IPS-NIHi7 (cell line): Measurements from ENCODE around the gene PEX11G.

Experiments
- DNase-seq: peaks from one replicate; pipeline ENCODE4 v3.0.0; 2012; ENCODE audit warnings: mixed read lengths; ENCODE audit errors: extremely low spot score

Gene PEX11G

DNA sequence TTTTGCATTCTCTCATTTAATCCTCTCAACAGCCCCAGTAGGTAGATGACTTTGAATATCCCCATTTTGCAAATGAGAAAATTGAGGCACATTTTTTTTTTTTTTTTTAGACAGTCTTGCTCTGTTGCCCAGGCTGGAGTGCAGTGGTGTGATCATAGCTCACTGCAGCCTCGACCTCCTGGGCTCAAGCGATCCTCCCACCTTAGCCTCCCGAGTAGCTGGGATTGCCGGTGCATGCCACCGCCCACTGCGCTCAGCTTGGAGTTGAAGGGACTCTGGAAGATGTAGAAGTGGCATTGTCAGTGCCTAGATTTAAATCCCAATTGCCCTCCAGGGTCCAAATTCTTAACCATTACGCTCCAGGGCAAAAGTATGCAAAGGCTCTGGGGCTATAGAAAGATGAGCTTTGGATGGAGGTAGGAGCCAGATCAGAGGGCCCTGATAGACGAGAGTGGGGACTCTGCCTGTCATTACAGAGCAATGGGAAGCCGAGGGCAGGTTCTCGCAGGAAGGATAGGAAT lies 32.8 kb upstream of the PEX11G start:
- no peak for DNase-seq

DNA sequence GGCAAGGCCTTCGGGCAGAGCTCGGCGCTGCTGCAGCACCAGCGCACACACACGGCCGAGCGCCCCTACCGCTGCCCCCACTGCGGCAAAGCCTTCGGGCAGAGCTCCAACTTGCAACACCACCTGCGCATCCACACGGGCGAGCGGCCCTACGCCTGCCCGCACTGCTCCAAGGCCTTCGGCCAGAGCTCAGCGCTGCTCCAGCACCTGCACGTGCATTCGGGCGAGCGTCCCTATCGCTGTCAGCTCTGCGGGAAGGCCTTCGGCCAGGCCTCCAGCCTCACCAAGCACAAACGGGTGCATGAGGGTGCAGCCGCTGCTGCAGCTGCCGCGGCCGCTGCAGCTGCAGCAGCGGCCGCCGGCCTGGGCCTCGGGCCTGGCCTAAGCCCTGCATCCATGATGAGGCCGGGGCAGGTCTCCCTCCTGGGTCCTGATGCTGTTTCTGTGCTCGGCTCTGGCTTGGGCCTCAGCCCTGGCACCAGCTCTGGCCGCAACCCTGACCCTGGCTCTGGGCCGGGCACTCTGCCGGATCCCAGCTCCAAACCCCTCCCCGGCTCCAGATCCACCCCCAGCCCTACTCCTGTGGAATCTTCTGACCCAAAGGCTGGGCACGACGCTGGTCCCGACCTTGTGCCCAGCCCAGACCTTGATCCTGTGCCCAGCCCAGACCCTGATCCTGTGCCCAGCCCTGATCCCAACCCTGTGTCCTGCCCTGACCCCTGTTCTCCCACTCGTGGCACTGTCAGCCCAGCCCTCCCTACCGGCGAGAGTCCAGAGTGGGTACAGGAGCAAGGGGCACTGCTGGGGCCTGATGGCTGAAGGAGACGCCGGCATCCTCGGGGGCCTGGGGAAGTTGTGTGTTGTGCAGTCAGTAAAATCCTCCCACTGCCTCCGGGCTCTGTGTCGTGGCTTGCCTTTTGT lies 31.6 kb upstream of the PEX11G start:
- no peak for DNase-seq

DNA sequence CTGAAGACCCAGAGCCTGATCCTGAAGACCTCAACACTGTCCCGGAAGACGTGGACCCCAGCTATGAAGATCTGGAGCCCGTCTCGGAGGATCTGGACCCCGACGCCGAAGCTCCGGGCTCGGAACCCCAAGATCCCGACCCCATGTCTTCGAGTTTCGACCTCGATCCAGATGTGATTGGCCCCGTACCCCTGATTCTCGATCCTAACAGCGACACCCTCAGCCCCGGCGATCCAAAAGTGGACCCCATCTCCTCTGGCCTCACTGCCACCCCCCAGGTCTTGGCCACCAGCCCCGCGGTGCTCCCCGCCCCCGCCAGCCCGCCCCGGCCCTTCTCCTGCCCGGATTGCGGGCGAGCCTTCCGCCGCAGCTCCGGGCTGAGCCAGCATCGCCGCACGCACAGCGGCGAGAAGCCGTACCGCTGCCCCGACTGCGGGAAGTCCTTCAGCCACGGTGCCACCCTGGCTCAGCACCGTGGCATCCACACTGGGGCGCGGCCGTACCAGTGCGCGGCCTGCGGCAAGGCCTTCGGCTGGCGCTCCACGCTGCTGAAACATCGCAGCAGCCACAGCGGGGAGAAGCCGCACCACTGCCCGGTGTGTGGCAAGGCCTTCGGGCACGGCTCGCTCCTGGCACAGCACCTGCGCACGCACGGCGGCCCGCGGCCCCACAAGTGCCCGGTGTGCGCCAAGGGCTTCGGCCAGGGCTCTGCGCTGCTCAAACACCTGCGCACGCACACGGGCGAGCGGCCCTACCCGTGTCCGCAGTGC lies 30.7 kb upstream of the PEX11G start:
- DNase-seq = no peak

DNA sequence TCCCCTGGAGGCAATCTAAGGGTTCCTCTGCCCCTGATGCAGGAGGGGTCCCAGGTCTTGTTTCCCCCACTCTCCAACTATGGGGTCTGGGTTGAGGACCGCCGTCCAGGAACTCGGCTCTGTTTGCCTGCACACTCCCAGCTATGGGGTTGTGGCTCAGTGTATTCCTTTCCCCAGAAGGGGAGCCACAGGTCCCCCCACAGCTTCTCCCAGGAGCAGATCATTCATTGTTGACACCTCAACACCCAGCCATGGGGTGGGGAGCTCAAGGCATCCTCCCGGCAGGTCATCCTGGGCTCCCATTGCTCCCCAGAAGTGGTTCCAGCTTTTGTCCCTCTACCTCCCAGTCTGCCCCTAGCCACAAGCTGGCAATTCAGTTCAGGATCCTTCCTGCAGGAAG lies 28.0 kb upstream of the PEX11G start:
- no peak for DNase-seq

DNA sequence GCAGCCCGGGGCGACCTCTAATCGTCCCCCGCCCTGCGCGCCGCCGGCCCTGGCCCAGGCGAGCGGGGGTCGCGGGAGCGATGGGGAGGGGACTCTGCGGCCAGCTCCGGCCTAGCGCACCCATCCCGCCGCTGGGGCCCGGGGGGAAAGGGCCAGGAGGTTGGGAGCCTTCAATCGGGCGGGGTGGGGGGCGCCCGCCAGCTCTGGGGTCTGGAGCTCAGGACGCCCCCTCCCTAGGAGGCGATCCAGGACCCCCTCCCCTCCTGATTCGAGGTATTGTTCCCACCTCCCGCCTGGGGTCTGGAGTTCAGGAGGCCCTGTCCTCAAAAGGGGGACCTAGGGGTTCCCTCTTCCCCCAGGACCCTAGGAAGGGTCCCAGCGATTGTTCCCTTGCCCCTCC lies 27.5 kb upstream of the PEX11G start:
- DNase-seq = peak; percentile 37

DNA sequence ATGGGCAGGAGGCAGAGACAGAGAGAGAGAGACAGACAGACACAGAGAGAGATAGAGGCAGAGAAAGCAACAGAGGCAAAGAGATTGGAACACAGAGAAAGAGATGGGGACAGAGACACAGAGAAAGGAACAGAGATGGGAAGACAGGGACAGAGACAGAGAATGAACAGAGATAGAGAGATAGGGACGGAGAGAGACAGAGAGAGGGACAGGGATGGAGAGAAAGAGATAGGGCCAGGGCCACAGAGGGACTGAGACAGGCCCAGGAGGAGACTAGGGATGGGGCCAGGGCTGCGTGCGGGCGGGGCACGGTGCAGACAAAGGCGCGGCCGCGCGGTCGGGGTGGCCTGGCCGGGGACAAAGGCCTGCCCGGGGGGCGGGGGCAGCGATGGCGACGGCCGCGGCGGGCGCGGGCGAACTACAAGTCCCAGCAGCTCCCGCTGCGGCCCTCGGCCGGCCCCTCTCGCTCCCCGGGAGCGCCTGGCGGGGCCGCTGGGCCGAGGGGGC lies 26.9 kb upstream of the PEX11G start, which contains the start of gene ZNF358:
Gene ZNF358, plus strand, starts transcription at position 459 of the 507 bp plus-strand sequence. CDS start 3,140 bp downstream, outside the sequence.
- peak; percentile 92 for DNase-seq

DNA sequence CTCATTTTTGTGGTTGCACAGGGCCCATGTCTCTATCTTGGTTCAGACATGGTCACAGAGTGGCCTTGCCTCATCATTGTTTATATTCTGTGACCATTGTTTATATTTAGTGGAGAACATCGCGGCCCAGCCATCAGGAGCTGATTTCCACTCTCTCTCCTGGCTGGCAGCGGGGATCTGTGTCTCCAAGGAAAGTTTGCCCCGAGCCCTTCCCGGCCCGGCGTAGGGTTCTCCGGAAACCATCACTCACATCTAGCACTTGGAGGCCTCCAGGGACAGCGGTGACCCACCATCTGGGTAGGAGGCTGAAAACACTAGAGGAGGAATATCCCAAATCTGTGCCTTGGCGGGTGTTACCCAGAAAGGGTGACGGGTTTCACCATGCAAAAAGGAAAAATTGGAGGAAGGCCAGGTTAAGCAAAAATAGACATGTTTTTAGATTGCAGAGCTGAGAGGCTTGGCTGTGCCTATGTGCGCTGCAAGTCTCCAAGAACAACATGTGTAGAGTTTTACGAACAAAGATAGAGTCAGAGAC lies 26.3 kb upstream of the PEX11G start:
- no peak for DNase-seq

DNA sequence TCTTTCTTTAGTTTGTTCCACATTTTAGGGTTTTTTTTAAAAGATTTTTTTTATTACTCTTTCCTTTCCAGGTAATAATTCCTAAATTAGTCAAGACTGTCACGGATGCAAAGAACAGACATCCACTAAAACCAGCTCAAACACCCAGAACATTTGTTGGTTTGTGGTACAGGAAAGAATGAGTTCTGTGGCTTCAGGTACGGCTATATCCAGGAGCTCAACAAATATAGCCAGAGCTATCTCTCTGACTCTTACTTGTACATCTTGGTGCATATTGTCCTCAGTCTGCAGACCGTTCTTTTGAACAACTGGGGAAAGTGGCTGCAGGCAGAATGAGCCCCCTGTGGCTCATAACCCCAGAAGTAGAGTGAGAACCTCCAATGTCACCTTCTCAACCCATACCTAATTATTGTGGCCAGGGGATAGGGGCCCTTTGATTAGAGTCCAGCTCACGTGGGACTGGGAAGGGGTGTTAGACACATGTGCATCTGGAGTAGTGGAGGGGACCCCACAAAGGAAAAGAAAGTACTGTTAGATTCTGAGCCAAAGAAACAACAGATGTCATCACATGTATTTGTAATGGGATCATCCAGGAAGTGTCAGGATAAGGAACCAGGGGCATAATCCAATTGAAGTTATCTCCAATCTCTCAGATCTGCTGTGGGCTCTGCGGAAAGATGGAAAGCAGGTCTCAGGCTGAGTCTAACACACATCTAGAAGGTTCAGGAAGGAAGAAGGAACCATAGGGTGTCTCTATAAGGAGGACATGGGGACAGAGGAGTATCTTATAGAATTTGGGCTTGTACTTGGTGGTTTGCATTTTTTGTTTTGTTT lies 25.2 kb upstream of the PEX11G start:
- no peak for DNase-seq

DNA sequence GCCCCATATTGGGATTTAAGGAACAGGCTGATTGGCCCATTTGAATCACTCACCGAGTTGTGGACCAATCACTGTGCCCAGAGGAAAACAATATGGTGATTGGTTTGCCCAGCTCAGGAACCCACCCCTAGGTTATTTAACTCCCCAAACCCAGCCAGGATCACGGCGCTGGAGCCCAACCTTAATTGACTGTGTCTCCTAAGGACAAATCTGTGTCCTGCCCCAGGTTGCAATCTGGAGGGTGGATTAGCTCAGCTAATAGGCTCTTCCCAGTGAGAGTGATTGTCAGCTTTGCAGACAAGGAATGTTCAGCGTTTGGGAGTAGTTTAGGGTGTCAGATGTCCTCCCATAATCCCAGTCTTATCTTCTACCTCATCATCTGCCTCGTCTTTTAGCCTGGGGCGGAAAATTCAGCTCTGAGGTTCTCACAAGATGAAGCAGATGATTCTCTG lies 23.6 kb upstream of the PEX11G start:
- DNase-seq = no peak

DNA sequence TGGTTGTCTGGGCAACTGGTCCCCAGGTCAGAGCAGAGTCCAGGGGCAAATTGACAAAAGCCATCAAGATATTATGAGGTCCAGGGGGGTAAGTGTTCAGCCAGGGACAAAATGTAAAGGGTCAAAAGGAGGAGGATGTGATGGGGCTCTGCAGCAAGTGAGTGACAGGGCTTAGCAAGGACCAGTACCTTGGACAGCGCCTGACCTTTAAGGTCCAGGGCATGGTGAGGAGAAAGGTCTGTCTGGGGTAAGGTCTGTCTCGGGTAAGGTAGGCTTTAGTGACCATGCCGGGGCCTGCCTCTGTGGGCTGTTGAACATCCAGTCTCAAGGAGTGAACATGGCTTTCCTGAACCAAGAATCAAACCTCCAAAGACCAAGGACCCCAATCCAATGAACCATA lies 20.8 kb upstream of the PEX11G start:
- DNase-seq = peak; percentile 48

DNA sequence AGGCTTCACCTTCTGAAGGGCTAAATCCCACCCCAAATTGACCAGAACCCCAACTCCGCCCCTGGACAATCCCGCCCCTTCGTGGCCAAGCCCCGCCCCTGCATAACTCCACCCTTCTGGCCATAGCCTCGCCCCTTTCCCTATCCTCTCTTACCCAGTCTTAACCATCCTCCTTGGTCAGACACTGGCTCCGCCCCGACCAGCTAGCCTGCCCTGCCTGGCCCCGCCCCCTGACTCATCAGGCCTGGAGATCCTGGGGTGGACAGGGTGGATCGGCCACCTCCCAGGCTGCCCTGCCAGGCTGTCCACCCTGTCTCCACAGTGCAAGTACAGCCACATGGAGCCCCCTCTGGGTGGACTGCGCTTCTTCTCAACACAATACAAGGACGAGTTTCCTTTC lies 19.0 kb upstream of the PEX11G start:
- DNase-seq = peak; percentile 85

DNA sequence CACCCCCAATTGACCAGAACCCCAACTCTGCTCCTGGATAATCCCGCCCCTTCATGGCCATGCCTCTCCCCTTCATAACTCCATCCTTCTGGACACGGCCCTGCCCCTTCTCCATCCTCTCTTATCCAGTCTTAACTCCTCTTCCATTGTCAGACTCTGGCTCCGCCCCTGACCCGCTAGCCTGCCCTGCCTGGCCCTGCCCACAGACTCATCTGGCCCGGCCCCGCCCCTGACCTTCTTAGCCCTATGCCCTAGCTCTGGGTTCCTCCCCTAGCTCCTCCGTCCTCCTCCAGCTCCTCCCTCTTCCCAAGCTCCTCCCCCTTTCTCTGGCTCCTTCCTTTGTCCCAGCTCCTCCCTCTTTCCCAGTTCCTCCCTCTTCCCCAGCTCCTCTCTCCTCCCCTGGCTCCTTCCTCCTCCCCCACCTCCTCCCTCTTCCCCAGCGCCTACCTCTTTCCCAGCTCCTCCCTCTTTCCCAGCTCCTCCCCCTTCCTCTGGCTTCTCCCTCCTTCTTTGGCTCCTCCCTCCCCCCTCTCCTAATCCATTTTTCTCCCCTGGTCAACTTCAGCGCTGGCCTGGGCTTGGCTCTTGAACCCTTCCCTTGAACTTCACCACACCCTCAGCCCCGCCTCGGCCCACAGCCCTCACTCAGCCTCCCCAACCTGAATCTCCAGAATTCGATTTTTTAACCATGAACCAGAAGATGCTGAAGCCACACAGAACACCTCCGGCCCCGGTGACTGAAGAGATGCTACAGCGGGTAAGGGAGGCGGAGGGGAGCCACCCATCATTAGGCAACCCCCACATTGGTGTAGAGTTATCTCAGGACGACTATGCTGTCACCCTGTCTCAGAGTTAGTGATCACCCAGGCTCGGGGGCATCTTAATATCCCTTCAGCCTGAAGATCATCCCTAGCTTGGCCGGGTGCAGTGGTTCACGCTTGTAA lies 17.8 kb upstream of the PEX11G start:
- peak; percentile 81 for DNase-seq

DNA sequence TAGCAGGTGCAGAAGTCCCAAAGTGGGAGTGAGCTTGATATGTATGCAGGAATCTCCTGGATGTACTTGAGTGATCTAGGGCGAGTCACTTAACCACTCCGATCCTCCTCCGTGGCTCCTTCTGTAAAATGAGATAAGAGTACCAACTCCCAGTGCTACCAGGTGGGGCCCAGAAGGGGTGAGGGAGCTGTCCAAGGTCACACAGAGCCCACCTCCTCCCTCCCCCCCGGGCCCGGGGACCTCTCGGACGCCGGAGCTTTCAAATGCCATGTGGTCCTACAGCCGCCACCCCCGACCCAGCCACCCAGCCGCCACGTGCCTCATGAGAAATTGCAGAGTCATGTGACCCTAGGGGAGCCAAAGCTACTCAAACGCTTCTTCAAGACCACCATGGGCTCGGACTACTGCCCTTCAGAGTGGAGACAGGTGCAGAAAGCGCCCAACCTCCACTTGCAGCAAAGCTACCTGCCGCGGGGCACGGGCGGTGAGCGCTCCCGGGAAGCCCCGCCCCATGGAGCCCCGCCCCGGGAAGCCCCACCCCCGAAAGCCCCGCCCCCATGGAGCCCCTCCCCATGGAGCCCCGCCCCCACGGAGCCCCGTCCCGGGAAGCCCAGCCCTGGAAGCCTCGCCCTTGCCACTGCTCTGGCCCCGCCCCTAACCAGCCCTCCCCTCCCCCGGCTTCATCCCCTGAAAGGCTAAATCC lies 17.0 kb upstream of the PEX11G start:
- DNase-seq = peak; percentile 87

DNA sequence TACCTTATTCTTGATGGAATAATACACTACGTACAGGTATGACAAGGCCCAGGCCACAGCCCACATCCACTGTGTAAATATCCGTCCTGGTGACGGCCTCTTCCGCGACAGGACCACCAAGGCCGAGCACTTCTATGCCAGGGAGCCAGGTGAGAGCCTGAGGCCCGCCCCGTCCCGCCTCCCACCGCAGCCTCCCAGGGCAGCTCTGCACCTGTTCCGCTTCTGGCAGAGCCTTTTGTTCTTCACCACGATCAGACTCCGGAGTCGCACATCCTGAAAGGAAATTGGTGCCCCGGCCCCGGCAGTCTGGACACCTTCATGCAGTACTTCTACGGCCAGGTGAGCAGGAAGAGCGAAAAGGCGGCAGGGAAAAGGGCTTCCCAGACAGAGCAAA lies 16.4 kb upstream of the PEX11G start:
- no peak for DNase-seq

DNA sequence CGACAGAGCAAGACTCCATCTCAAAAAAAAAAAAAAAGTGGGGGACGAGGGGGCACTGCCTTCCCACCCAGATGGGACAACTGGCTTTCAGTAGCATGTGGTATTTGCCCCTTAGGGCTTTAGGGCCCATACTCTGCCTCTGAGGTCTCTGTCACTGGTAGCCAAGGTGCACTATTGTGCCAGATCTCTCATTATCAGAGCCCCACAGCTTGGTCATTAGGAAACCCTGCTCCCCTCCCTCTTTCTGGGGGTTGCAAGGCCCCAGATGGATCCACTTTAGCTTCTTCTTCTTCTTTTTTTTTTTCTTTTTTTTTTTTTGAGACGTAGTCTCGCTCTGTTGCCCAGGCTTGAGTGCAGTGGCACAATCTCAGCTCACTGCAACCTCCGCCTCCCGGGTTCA lies 15.8 kb upstream of the PEX11G start:
- DNase-seq = no peak

DNA sequence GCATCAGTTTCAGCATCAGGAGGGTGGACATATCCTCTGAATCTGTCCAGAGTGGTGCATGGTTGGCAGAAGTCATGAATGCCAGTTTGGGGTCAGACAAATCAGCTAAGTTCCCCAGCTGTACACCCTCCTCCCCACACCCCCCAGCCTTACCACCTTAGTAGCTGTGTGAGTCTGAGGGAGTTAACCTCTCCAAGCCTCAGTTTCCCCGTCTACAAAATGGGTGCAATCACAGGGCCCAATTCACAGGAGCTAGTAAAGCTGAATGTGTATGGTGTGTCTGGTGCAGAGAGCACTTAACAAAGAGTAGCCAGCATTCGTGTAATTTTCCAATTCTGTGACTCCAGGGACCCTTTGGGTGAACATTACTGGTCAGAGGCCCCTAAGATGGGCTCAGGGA lies 13.7 kb upstream of the PEX11G start:
- DNase-seq = no peak

DNA sequence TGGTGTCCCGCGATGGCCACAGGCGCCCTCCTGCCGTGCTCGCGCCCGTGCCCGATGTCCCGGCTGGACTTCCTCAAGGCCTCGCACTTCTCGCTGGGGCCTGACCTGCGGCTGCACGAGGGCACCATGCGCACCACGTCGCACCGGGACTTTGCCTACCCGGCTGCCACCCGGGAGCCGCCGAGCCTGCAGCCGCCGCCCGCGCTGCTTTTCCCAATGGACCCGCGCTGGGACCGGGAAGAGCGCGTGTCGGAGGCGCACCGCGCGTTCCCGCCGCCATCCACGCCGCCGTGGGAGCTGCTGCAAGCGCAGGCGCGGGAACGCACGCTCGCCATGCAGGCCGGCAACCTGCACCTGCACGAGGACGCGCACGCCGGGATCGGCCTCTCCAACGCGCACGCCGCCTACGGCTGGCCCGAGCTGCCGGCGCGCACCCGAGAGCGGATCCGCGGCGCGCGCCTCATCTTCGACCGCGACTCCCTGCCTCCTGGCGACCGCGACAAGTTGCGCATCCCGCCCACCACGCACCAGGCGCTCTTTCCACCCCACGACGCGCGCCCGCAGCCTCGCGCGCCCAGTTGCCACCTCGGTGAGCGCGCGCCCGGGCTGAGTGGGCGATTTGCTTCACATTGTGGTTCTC lies 12.1 kb upstream of the PEX11G start:
- DNase-seq = peak; percentile 84

DNA sequence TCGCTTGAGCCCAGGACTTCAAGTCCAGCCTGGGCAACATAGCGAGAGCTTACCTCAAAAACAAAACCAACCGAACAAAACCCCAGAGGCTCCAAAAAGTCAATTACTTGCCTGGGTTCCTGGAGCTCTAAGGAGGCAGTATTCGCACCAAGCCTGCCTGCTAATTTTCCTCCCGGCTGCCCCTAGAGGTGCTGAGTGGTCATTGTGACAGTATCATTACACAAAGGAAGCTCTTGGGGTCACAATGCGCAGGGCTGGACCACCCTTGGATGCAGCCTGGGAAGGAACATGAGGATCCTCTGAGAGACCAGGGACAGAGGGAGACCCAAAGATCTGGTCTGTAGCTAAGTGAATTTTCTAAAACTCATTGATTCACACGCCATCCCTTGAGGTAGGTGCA lies 8.5 kb upstream of the PEX11G start:
- DNase-seq = peak; percentile 43
